Suprapubic skin (tissue), 4 donors: ENCODE data around the gene NPPB. TPM values are rescaled to one million over a fixed set of nuclear protein-coding genes. Genes with fewer than 3 reads are reported as not detected.
"Not testable (repeated sequence)": the region's sequence is repeated elsewhere in the genome, so short reads cannot be mapped to it uniquely, and the experiment has no call there.

ENCODE experiments used
- DNase-seq, 2 donors: peaks; one replicate each; pipeline ENCODE4 v3.0.0-alpha.2; 2019; ENCODE audit warnings: low spot score in 2 of 2
- H3K27ac ChIP-seq: fragments of 200-600 bp; sonication (generic); one replicate; pipeline ENCODE4 v1.5.1; 2019
- H3K27me3 ChIP-seq: fragments of 200-600 bp; sonication (generic); one replicate; pipeline ENCODE4 v1.5.1; 2019
- H3K36me3 ChIP-seq: fragments of 200-600 bp; sonication (generic); one replicate; pipeline ENCODE4 v1.5.1; 2019
- H3K4me1 ChIP-seq: fragments of 200-600 bp; sonication (generic); one replicate; pipeline ENCODE4 v1.5.1; 2019
- H3K4me3 ChIP-seq: fragments of 200-600 bp; sonication (generic); one replicate; pipeline ENCODE4 v1.5.1; 2019; ENCODE audit warnings: mild to moderate bottlenecking
- H3K9me3 ChIP-seq: fragments of 200-600 bp; sonication (generic); one replicate; pipeline ENCODE4 v1.5.1; 2019
- EP300 ChIP-seq: sonication (generic); formaldehyde crosslinking; IDR thresholded peaks from one replicate; pipeline ENCODE4 v1.6.1; 2017; ENCODE audit warnings: antibody characterized with exemption
- POLR2A ChIP-seq, 2 donors: fragments of 450-650 bp; IDR thresholded peaks; one replicate each; pipeline ENCODE4 v1.6.1; 2017; ENCODE audit warnings: antibody characterized with exemption in 2 of 2, mild to moderate bottlenecking in 2 of 2, moderate library complexity in 2 of 2
- POLR2AphosphoS5 ChIP-seq, 3 donors: sonication (generic); formaldehyde crosslinking; IDR thresholded peaks; one replicate each; pipeline ENCODE4 v1.6.1; 2017; ENCODE audit warnings: antibody characterized with exemption in 3 of 3
- WGBS: methylation state at CpG from one replicate; pipeline ENCODE4 v1.1.5; 2018; 5-methylcytosine and 5-hydroxymethylcytosine counted together
- total RNA-seq, 4 donors: library from RNA; depleted of rRNA; stranded (reverse); fragments of >200 nt; gene quantifications; one replicate each; pipeline ENCODE4 v1.1.0, GENCODE V29; 2016
- TF ChIP-seq, protein P1 (sequence below), 2 donors: fragments of 200-600 bp in 1 of 2; fragments of 450-650 bp in 1 of 2; sonication (generic) in 1 of 2; IDR thresholded peaks; one replicate each; pipeline ENCODE4 v1.5.1; 2016 to 2019; ENCODE audit warnings: antibody characterized with exemption in 2 of 2, mild to moderate bottlenecking in 1 of 2, moderate library complexity in 1 of 2

NPPB gene
- total RNA-seq, 4 donors from 2014 or later = not detected

DNA sequence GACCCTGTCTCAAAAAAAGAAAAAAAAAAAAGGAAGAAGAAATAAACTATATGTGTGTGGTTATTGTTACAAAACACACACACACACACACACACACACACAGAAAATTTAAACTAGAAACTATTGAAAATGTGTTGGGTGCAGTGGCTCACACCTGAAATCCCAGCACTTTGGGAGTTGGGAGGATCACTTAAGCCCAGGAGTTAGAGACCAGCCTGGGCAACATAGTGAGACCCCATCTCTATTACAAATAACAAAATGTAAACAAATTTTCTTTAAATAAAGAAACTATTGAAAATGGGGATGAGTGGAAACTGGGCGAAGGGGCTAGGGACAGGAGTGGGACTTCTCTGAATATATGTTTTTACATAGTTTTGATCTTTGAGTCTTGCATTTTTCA, 44.5 kb upstream of the NPPB start:
- WGBS = 96% methylated on average over 1 of the region's 1 CpG
- DNase-seq = no peak
- H3K4me3 ChIP-seq = no peak overlapping the region

DNA sequence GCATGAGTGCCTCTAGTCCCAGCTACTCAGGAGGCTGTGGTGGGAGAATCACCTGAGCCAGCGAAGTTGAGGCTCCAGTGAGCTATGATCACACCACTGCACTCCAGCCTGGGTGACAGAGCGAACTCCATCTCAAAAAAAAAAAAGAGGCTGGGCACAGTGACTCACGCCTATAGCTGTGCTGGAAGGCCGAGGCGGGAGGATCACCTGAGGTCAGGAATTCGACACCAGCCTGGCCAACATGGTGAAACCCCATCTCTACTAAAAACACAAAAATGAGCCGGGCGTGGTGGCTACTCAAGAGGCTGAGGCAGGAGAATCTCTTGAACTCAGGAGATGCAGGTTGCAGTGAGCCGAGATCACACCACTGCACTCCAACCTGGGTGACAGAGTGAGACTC, 42.7 kb upstream of the NPPB start:
- H3K36me3 ChIP-seq, DNase-seq, H3K9me3 ChIP-seq, H3K4me1 ChIP-seq, H3K4me3 ChIP-seq, H3K27ac ChIP-seq: not testable (repeated sequence)
- H3K27me3 ChIP-seq = peaks cover 39% of the 10 kb centered on the region
- 54% methylated on average over 9 of the region's 9 CpGs for WGBS

More for the DNA sequence above, 44.5 kb upstream of the NPPB start:
- Histone ChIP-seq H3K9me3 (no peaks in the 10 kb centered on the region), H3K4me1 (peaks cover 2% of the 10 kb centered on the region), H3K36me3 (no peaks in the 10 kb centered on the region), H3K27ac (no peak overlapping the region), H3K27me3 (peaks cover 23% of the 10 kb centered on the region)
- no peak for TF ChIP-seq EP300
- no peak for TF ChIP-seq POLR2A (IDR thresholded peaks at IDR 0.05)
- TF ChIP-seq, protein P1, sequence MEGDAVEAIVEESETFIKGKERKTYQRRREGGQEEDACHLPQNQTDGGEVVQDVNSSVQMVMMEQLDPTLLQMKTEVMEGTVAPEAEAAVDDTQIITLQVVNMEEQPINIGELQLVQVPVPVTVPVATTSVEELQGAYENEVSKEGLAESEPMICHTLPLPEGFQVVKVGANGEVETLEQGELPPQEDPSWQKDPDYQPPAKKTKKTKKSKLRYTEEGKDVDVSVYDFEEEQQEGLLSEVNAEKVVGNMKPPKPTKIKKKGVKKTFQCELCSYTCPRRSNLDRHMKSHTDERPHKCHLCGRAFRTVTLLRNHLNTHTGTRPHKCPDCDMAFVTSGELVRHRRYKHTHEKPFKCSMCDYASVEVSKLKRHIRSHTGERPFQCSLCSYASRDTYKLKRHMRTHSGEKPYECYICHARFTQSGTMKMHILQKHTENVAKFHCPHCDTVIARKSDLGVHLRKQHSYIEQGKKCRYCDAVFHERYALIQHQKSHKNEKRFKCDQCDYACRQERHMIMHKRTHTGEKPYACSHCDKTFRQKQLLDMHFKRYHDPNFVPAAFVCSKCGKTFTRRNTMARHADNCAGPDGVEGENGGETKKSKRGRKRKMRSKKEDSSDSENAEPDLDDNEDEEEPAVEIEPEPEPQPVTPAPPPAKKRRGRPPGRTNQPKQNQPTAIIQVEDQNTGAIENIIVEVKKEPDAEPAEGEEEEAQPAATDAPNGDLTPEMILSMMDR (IDR thresholded peaks at IDR 0.05) = no peak
- no peak for TF ChIP-seq POLR2AphosphoS5 (IDR thresholded peaks at IDR 0.05)

DNA sequence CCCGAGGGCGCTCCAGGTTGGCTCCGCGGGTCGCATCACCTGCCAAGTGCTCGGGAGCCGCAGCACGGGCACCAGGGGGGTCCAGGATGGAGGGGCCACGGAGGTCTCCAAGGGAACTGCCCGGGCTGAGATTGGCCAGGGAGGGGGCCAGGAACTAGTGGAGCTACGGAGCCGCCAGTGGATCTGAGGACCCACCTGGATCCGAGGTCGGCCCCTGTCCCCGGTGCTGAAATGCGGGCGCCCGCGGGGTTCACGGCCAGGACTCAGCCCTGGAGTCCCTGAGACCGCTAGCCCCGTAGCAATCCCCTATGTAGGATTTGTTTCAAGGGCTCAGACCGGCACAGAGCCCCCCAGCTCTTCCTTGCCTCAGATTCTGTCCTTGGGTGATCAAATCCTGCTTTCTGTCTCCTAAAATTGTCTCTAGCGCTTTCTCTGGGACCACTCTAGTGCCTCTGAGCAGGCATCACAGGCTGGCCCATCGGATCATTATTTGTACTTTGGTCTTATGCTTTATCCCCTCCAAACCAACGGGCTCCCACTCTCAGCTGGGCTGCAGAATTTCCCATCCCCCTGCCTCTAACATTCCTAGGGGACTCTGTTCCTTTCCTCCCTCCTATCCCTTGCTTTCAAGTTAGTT, 40.2 kb upstream of the NPPB start:
- Histone ChIP-seq H3K9me3 (no peaks in the 10 kb centered on the region), H3K36me3 (no peaks in the 10 kb centered on the region), H3K4me1 (peaks cover 3% of the 10 kb centered on the region), H3K27ac (no peak overlapping the region), H3K27me3 (peaks cover 46% of the 10 kb centered on the region), H3K4me3 (no peak overlapping the region)
- WGBS = 16% methylated on average over 11 of the region's 26 CpGs
- no peak for TF ChIP-seq POLR2AphosphoS5 (IDR thresholded peaks at IDR 0.05)
- TF ChIP-seq, protein P1 (IDR thresholded peaks at IDR 0.05) = no peak
- TF ChIP-seq EP300 = no peak
- TF ChIP-seq POLR2A (IDR thresholded peaks at IDR 0.05) = no peak
- no peak for DNase-seq

DNA sequence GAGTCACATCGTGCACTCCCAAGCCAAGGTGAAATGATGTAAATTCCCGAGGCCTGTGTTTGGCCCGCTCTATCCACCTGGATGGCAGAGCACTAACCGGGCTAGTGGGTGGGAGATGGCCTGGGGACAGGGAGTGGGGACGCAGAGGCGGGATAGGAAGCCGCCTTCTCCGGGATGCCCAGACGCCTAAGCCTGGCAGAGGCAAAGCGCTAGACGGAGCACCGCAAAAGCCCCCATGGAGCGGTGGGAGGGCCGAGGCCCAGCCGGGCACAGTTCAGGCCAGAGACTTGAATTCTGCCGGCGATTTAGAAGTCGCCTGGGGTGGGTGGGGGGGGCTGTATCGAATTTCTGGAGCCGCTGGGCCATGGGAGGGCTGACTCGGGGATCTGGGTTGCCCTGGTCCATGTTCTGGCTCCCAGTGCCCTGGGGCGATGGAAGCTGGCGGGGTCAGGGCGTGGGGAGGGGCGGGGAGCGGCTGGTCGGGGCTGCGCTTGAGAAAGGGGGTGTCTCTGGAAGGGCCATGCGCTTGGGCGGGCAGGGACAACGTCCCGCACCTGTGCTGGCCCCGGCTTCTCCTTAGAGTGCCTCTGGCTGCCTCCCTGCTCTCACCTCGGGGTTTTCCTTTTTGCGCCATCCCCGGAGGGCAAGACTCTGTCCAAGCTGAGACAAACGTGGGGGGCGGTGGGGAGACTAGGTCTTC, 39.5 kb upstream of the NPPB start:
- 23% methylated on average over 21 of the region's 38 CpGs for WGBS
- Histone ChIP-seq H3K36me3 (no peaks in the 10 kb centered on the region), H3K4me1 (peaks cover 3% of the 10 kb centered on the region), H3K9me3 (no peaks in the 10 kb centered on the region), H3K4me3 (no peak overlapping the region), H3K27ac (no peak overlapping the region), H3K27me3 (peaks cover 46% of the 10 kb centered on the region)
- DNase-seq = no peak
- no peak for TF ChIP-seq EP300
- TF ChIP-seq POLR2AphosphoS5 (IDR thresholded peaks at IDR 0.05) = no peak
- no peak for TF ChIP-seq POLR2A (IDR thresholded peaks at IDR 0.05)
- TF ChIP-seq, protein P1 (IDR thresholded peaks at IDR 0.05) = no peak

DNA sequence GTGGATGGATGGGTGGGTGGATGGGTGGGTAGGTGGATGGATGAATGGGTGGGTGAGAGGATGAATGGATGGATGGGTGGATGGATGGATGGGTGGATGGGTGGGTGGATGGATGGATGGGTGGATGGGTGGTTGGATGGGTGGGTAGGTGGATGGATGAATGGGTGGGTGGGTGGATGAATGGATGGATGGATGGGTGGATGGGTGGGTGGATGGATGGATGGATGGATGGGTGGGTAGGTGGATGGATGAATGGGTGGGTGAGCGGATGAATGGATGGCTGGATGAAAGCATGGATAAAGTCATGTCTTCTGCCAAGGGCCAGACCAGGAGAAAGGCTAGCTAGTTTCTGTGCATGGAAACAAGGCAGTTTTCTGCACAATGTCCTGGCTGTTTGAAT, 35.8 kb upstream of the NPPB start:
- H3K36me3 ChIP-seq, DNase-seq, H3K9me3 ChIP-seq, H3K4me1 ChIP-seq, H3K4me3 ChIP-seq, H3K27ac ChIP-seq: not testable (repeated sequence)
- H3K27me3 ChIP-seq = peaks cover 39% of the 10 kb centered on the region
- WGBS = 71% methylated on average over 1 of the region's 1 CpG

DNA sequence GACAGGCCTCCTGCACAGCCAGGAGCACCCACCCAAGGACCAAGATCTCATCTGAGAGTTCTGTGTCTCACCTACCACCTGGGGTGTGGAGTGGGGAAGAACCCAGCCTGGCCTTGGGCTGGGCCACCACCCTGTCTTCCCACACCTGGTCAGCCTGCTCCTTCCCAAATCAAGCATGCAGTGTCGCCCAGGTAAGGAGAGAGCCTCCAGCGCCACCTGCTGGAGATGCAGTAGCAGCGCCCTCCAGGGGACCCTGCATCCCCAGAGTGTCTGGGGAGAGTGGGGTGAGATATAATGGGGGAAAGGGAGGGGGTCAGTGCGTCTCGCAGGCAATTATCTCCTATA, 35.1 kb upstream of the NPPB start:
- no peaks in the 10 kb centered on the region for H3K9me3 ChIP-seq
- 2% methylated on average over 4 of the region's 5 CpGs for WGBS
- peaks cover 3% of the 10 kb centered on the region for H3K4me1 ChIP-seq
- no peak overlapping the region for H3K4me3 ChIP-seq
- H3K27me3 ChIP-seq = peaks cover 33% of the 10 kb centered on the region
- H3K36me3 ChIP-seq = no peaks in the 10 kb centered on the region
- TF ChIP-seq, protein P1 (IDR thresholded peaks at IDR 0.05) = peak; percentile 59 to 90
- no peak for TF ChIP-seq POLR2A (IDR thresholded peaks at IDR 0.05)
- no peak for DNase-seq
- no peak overlapping the region for H3K27ac ChIP-seq
